GM13976 (cell line): ENCODE data around the gene TTC32.
"Not testable (repeated sequence)": the region's sequence is repeated elsewhere in the genome, so short reads cannot be mapped to it uniquely, and the experiment has no call there.

ENCODE experiments used
- DNase-seq: peaks from one replicate; pipeline ENCODE4 v3.0.0; 2012; ENCODE audit warnings: low spot score
- CTCF ChIP-seq: IDR thresholded peaks from 2 replicates; pipeline ENCODE4 v1.5.1; 2012; ENCODE audit warnings: borderline replicate concordance, mild to moderate bottlenecking; ENCODE audit not compliant: insufficient read depth; ENCODE audit errors: extremely low read depth, missing control alignments, control extremely low read depth
- in situ Hi-C: fragments of 300-500 bp; cut with MboI; formaldehyde crosslinking; loops from one replicate; pipeline ENCODE4 v1.12.0; 2022; ENCODE audit warnings: low sequenced_read_pairs, mixed read lengths, inconsistent platforms; ENCODE audit not compliant: unreplicated experiment

TTC32 gene

DNA sequence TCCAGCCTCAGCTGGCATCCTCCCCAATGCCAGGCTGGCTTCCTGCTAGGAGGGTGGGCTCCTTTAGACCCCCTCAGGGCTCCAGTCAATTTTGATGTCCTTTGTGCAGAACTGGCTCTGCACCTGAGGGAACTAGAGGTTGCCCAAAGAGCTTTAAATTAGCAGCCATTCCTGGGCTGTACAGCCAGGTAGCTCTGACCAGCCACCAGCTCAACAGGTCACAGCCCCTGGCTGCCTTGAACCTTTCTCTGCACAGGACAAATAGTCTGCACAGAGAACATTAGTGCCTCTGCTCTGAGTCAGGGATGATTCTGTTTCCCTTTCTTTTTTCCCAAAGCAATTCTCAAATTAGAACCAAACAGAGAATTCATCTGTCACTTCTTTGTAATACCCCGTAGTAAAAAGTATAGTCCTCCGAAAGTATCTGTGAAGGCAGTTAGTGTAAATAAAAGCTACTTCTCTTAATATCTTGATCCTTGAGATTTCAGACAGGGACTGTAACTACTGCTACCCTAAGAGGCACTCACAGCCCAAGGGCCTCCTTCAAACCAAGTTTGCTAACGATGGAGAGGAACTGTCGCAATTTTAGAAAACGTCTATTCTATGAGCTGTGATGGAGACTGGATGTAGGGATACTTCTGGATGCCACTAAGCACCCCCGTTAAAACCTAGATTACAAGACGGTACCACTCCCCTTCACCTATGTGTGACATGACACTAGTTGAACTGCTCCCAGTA is 3.0 kb downstream of the TTC32 start:
- DNase-seq = no peak
- in situ Hi-C loops = no loop called here
- TF ChIP-seq CTCF = no peak

DNA sequence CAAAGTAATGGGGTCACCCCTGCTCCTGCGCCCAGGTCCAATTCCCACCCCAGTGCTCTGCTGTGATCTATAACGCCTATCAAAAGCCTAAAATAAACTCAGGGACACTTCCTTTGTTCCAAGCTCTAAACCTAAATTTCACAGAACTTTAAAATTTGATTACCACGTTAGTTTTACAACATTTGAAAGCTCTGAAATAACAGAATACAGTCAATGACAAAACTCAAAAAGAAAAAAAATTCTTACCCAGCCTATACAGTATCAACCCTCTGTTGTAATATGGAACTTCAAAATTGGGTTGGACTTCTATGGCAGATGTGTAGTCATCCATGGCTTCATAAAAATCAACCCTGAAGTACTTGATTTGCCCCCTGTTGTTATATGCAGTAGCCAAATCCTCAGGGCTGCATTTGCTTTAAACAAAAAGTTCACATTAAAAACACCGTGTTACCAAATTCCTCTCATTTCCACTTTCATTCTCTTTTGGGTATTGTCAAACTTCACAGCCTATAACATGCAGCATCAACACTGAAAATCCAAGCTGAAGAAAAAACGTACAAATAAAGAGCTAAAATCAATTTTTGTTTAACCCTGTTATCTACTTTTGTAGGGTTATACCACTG is 4.0 kb downstream of the TTC32 start:
- no peak for TF ChIP-seq CTCF
- in situ Hi-C loops = no loop called here

DNA sequence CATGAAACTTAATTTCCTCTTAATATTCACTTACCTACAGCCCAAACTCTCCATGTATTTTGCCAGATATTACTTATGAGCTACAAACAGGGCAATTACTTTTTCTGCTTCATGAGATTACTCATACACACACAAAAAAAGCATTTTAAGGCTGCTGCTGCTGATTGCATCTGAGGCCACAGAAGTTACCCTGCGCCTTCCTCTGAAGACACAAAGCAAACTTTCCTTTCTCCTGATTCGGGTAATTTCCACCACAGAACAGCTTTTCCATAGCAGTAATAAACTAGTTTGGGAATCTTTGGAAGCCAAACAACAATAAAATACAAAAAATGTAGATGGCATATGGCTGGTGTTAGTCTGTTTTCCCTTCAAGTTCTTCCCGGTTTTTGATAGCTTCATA is 6.2 kb downstream of the TTC32 start:
- DNase-seq = no peak
- no peak for TF ChIP-seq CTCF
- in situ Hi-C loops = no loop called here

More for the DNA sequence above, 4.0 kb downstream of the TTC32 start:
- no peak for DNase-seq

GRCh38 chr2:19894134-19894792 is 7.5 kb downstream of the TTC32 start:
- TF ChIP-seq CTCF = no peak
- in situ Hi-C loops = no loop called here
- no peak for DNase-seq

DNA sequence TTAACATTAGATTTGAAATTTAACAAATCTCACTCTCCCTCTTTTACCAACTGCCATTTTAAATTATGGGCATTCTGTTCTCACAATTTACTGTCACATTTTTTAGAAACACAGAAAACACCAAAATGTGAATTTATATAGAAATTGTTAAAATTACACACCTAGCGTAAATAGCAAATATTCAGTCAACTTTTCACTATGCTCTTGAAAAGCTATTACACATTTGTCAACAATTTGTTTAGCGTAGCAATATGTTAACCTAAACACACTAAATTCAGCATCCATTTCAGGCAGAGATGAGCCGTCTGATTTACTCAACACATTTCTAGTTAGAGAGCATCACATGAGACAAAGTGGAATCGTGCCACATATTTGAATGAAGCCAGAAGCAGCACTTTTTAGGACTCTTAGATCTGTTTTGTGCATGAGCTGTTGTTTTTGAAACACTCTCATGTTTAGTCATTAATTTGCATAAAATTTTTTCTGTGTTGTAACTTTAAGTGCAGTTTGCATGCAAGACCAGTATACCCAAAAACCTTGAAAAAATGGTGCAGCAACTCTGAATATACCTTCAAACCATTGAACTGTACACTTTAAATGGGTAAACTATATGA is 8.2 kb downstream of the TTC32 start:
- TF ChIP-seq CTCF = no peak
- in situ Hi-C loops = no loop called here
- no peak for DNase-seq

DNA sequence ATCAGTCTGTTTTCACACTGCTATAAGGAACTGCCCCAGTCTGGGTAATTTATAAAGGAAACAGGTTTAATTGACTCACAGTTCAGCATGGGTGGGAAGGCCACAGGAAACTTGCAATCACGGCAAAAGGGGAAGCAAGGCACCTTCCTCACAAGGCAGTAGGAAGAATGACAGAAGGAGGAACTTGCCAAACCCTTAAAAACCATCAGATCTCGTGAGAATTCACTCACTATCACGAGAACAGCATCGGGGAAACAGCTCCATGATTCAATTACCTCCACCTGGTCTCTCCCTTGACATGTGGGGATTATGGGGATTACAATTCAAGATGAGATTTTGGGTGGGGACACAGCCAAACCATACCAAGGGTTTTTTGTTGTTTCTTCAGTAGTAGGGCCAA is 9.8 kb downstream of the TTC32 start:
- DNase-seq, in situ Hi-C loops: not testable (repeated sequence)

- no peak for DNase-seq
- TF ChIP-seq CTCF = no peak
- in situ Hi-C loops = no loop called here
Measured at GRCh38 chr2:19890104-19890503, 11.7 kb downstream of the TTC32 start.
